NB4 (cell line): ENCODE results near the gene GGNBP2.

ENCODE experiments used
- MYC ChIP-seq: IDR thresholded peaks from 2 replicates; pipeline ENCODE4 v1.6.1; 2011; ENCODE audit warnings: low read depth, low read length
- POLR2A ChIP-seq: IDR thresholded peaks from 2 replicates; pipeline ENCODE4 v1.6.1; 2011; ENCODE audit warnings: mild to moderate bottlenecking; ENCODE audit not compliant: insufficient read length; ENCODE audit errors: extremely low read depth
- TF ChIP-seq, protein P1 (sequence below): IDR thresholded peaks from one replicate; pipeline ENCODE4 v1.5.1; 2012; ENCODE audit warnings: low read depth, low read length
- TF ChIP-seq, protein P2 (sequence below): IDR thresholded peaks from 2 replicates; pipeline ENCODE4 v1.6.1; 2011; ENCODE audit warnings: low read depth, low read length

DNA sequence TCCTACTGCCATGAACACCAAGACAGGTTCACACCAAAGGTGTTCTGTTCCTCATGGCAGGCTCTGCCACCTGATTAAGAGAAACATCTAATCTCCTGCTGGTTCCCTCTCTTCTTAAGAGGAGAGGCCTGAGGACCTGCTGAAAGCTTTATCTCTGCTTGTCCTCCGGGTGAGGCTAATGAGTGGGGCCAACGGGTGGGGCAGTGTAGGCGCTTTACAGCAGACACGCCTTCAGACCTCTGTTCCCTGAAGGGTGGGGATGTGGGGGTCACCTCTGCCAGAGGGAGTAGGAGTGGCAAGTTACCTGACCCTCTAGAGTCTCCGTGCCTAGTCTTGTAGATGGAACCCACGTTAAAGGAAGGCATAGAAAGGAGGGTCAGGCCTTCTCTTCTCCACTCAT is 52.5 kb downstream of the GGNBP2 start:
- TF ChIP-seq, protein P1, sequence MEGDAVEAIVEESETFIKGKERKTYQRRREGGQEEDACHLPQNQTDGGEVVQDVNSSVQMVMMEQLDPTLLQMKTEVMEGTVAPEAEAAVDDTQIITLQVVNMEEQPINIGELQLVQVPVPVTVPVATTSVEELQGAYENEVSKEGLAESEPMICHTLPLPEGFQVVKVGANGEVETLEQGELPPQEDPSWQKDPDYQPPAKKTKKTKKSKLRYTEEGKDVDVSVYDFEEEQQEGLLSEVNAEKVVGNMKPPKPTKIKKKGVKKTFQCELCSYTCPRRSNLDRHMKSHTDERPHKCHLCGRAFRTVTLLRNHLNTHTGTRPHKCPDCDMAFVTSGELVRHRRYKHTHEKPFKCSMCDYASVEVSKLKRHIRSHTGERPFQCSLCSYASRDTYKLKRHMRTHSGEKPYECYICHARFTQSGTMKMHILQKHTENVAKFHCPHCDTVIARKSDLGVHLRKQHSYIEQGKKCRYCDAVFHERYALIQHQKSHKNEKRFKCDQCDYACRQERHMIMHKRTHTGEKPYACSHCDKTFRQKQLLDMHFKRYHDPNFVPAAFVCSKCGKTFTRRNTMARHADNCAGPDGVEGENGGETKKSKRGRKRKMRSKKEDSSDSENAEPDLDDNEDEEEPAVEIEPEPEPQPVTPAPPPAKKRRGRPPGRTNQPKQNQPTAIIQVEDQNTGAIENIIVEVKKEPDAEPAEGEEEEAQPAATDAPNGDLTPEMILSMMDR: no peak
- TF ChIP-seq POLR2A: no peak
- TF ChIP-seq, protein P2, sequence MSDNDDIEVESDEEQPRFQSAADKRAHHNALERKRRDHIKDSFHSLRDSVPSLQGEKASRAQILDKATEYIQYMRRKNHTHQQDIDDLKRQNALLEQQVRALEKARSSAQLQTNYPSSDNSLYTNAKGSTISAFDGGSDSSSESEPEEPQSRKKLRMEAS: no peak
- TF ChIP-seq MYC: no peak
